Parathyroid adenoma (tissue), 2 donors: ENCODE data around the gene CCDC68.

Source experiments
- H2AFZ ChIP-seq: fragments of 300-600 bp; sonication (generic); one replicate; pipeline ENCODE4 v1.7.0; 2017; ENCODE audit warnings: antibody characterized with exemption, mild to moderate bottlenecking
- H3K27ac ChIP-seq: fragments of 300-600 bp; sonication (generic); one replicate; pipeline ENCODE4 v1.7.0; 2017
- H3K27me3 ChIP-seq: fragments of 300-600 bp; sonication (generic); one replicate; pipeline ENCODE4 v1.7.0; 2017; ENCODE audit warnings: low read length; ENCODE audit not compliant: control insufficient read depth, insufficient read depth
- H3K36me3 ChIP-seq: fragments of 300-600 bp; sonication (generic); one replicate; pipeline ENCODE4 v1.7.0; 2017; ENCODE audit warnings: low read length; ENCODE audit not compliant: control insufficient read depth, insufficient read depth
- H3K4me1 ChIP-seq: fragments of 300-600 bp; sonication (generic); one replicate; pipeline ENCODE4 v1.7.0; 2017; ENCODE audit warnings: control low read depth
- H3K4me2 ChIP-seq: fragments of 300-600 bp; sonication (generic); one replicate; pipeline ENCODE4 v1.7.0; 2017; ENCODE audit warnings: low read length
- H3K4me3 ChIP-seq: fragments of 300-600 bp; sonication (generic); one replicate; pipeline ENCODE4 v1.7.0; 2017; ENCODE audit warnings: low read depth, low read length
- H3K79me2 ChIP-seq: fragments of 300-600 bp; sonication (generic); one replicate; pipeline ENCODE4 v1.7.0; 2017; ENCODE audit warnings: control low read depth
- H3K9ac ChIP-seq: fragments of 300-600 bp; sonication (generic); one replicate; pipeline ENCODE4 v1.7.0; 2017; ENCODE audit warnings: mild to moderate bottlenecking
- H3K9me3 ChIP-seq: fragments of 300-600 bp; sonication (generic); one replicate; pipeline ENCODE4 v1.7.0; 2017; ENCODE audit warnings: low read length; ENCODE audit not compliant: control insufficient read depth
- CTCF ChIP-seq: fragments of 300-600 bp; sonication (generic); IDR thresholded peaks from one replicate; pipeline ENCODE4 v1.7.0; 2017; ENCODE audit warnings: antibody characterized with exemption, mild to moderate bottlenecking
- donor health status: primary hyperparathyroidism.

The CCDC68 gene

GRCh38 chr18:54904581-54904980 is 54.7 kb downstream of the CCDC68 start:
- H3K4me2 ChIP-seq: no peak overlapping the region
- H3K9ac ChIP-seq: no peak overlapping the region
- H3K4me3 ChIP-seq: no peak overlapping the region
- H3K9me3 ChIP-seq: no peaks in the 10 kb centered on the region
- H2AFZ ChIP-seq: no peak overlapping the region
- no peak overlapping the region for H3K27ac ChIP-seq
- no peaks in the 10 kb centered on the region for H3K4me1 ChIP-seq
- no peaks in the 10 kb centered on the region for H3K79me2 ChIP-seq
- H3K36me3 ChIP-seq: no peaks in the 10 kb centered on the region
- H3K27me3 ChIP-seq: no peaks in the 10 kb centered on the region
- TF ChIP-seq CTCF: no peak

GRCh38 chr18:54900290-54900689 is 59.0 kb downstream of the CCDC68 start:
- Histone ChIP-seq H3K79me2 (no peaks in the 10 kb centered on the region), H3K9me3 (no peaks in the 10 kb centered on the region), H3K4me2 (no peak overlapping the region), H3K27me3 (no peaks in the 10 kb centered on the region), H3K9ac (no peak overlapping the region), H3K27ac (no peak overlapping the region), H3K4me1 (no peaks in the 10 kb centered on the region), H3K36me3 (no peaks in the 10 kb centered on the region), H2AFZ (no peak overlapping the region), H3K4me3 (no peak overlapping the region)
- TF ChIP-seq CTCF: no peak

GRCh38 chr18:54899500-54899899 is 59.8 kb downstream of the CCDC68 start:
- Histone ChIP-seq H3K4me2 (no peak overlapping the region), H3K4me1 (no peaks in the 10 kb centered on the region), H3K79me2 (no peaks in the 10 kb centered on the region), H3K9me3 (no peaks in the 10 kb centered on the region), H2AFZ (no peak overlapping the region), H3K4me3 (no peak overlapping the region), H3K9ac (no peak overlapping the region), H3K27ac (no peak overlapping the region), H3K36me3 (no peaks in the 10 kb centered on the region), H3K27me3 (no peaks in the 10 kb centered on the region)
- no peak for TF ChIP-seq CTCF

- no peaks in the 10 kb centered on the region for H3K27me3 ChIP-seq
- no peaks in the 10 kb centered on the region for H3K36me3 ChIP-seq
- no peak overlapping the region for H3K4me3 ChIP-seq
- no peak for TF ChIP-seq CTCF
- no peak overlapping the region for H2AFZ ChIP-seq
- H3K27ac ChIP-seq: no peak overlapping the region
- H3K9me3 ChIP-seq: no peaks in the 10 kb centered on the region
- H3K79me2 ChIP-seq: no peaks in the 10 kb centered on the region
- no peak overlapping the region for H3K9ac ChIP-seq
- H3K4me1 ChIP-seq: no peaks in the 10 kb centered on the region
- no peak overlapping the region for H3K4me2 ChIP-seq
Observed at GRCh38 chr18:54888933-54889332, 70.3 kb downstream of the CCDC68 start.

- no peaks in the 10 kb centered on the region for H3K4me1 ChIP-seq
- TF ChIP-seq CTCF: no peak
Observed at GRCh38 chr18:54888378-54888777, 70.9 kb downstream of the CCDC68 start.

More at GRCh38 chr18:54888378-54888777, 70.9 kb downstream of the CCDC68 start:
- Histone ChIP-seq H3K4me3 (no peak overlapping the region), H2AFZ (no peak overlapping the region), H3K4me2 (no peak overlapping the region), H3K79me2 (no peaks in the 10 kb centered on the region), H3K27me3 (no peaks in the 10 kb centered on the region), H3K9me3 (no peaks in the 10 kb centered on the region), H3K9ac (no peak overlapping the region), H3K27ac (no peak overlapping the region), H3K36me3 (no peaks in the 10 kb centered on the region)
